Memory B cell (primary cell): ENCODE results near the gene LRRC26.

Experiments used
- ATAC-seq: fragments of 150-1000 bp; cut with Tn5 transposase; 2 replicates; pipeline ENCODE4 v1.10.0; 2021; ENCODE audit warnings: low read depth, mild to moderate bottlenecking, moderate library complexity
- DNase-seq, 2 donors: peaks; one replicate each; pipeline ENCODE4 v3.0.0; 2022; ENCODE audit warnings: low spot score in 2 of 2
- H3K27ac Mint-ChIP-seq: one replicate; pipeline ENCODE4 v1.8.0; 2022; ENCODE audit warnings: mild to moderate bottlenecking, moderate library complexity, mixed read lengths
- H3K27me3 Mint-ChIP-seq: one replicate; pipeline ENCODE4 v1.8.0; 2022; ENCODE audit warnings: mixed read lengths
- H3K36me3 Mint-ChIP-seq: one replicate; pipeline ENCODE4 v1.8.0; 2022; ENCODE audit warnings: mild to moderate bottlenecking, mixed read lengths
- H3K4me1 Mint-ChIP-seq: one replicate; pipeline ENCODE4 v1.8.0; 2022; ENCODE audit warnings: mixed read lengths
- H3K4me3 Mint-ChIP-seq: one replicate; pipeline ENCODE4 v1.8.0; 2022; ENCODE audit warnings: mild to moderate bottlenecking, moderate library complexity, mixed read lengths
- H3K9me3 Mint-ChIP-seq: one replicate; pipeline ENCODE4 v1.8.0; 2022; ENCODE audit warnings: mixed read lengths

The LRRC26 gene

DNA sequence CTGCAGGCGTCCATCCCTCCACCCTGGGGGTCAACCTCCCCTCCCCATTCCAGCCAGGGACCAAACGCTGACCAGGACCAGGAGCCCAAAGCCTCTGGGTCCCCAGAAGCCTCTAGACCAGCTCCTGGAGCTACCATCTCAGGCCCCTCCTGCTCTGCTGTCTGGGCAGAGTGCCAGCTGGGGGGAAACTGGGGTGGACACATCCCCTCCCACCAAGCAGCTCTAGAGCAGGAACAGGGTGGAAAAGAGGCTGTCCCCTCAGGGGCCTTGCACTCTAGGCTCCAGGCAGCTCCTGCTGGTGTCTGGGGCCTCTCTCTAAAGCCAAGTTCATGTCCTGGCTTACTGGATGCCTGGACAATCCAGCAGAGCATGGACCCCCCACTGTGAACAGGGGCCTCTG, 23.0 kb upstream of the LRRC26 start:
- DNase-seq (no peak), ATAC-seq (no peak)
- Mint-ChIP-seq H3K9me3 (no peaks in the 10 kb centered on the region), H3K27me3 (no peaks in the 10 kb centered on the region), H3K4me1 (peaks cover 11% of the 10 kb centered on the region), H3K4me3 (no peak overlapping the region), H3K27ac (no peak overlapping the region), H3K36me3 (peaks cover 4% of the 10 kb centered on the region)

DNA sequence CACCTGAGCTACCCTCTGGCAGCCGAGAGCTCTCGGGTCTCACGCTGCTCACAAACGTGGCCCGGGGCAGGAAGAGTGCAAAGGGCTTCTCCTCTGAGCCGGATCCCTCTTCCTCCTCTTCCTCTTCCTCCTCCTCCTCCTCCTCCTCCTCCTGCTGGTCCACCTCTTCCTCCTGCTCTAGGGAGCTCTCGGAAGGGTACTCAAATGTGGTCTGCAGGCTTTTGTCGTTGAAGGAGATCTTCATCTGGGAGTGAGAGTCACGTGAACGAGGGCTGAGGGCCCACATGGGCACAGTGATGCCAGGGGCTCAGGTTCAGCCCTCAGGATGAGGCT, 22.6 kb upstream of the LRRC26 start:
- H3K27ac Mint-ChIP-seq = no peak overlapping the region
- no peaks in the 10 kb centered on the region for H3K9me3 Mint-ChIP-seq
- ATAC-seq (no peak), DNase-seq (no peak)
- H3K27me3 Mint-ChIP-seq = no peaks in the 10 kb centered on the region
- peaks cover 12% of the 10 kb centered on the region for H3K4me1 Mint-ChIP-seq
- peaks cover 4% of the 10 kb centered on the region for H3K36me3 Mint-ChIP-seq
- H3K4me3 Mint-ChIP-seq = no peak overlapping the region

DNA sequence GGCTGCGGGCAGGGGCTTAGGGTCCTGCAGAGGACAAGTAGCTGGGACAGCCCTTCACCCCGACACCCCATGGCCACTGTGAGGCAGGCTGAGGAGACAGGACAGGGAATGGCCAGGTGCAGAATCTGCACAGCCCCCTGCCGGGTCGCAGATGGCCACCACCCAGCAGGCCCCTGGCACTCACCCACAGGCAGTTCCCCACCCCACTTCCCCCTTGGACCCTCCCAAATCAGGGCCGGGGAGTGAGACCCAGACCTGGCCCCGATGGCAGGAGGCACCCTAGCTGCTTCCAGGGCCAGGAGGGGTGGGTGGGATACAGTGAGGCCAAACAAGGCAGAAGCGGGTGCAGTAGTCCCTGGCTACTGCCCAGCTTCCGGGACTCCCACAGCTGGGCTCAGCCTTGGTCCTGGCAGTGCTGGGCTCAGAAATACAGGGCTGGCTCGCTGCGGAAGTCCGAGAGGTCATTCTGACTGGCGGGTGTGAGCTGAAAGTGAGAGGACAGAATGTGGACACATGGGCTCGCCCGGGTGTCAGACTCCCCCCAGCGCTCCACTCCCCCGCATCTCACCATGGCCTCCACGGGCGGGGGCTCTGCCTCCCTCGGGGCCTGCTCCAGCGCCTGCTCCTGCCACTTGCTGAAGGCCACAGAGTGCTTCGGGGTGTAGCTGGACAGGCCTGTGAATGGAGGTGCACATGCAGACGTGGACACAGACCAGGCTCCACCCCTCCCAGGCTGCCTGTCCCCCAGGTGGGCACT, 22.0 kb upstream of the LRRC26 start:
- Mint-ChIP-seq H3K27me3 (no peaks in the 10 kb centered on the region), H3K4me1 (peaks cover 14% of the 10 kb centered on the region), H3K9me3 (no peaks in the 10 kb centered on the region), H3K36me3 (peaks cover 4% of the 10 kb centered on the region), H3K4me3 (no peak overlapping the region), H3K27ac (no peak overlapping the region)
- DNase-seq (no peak), ATAC-seq (no peak)

DNA sequence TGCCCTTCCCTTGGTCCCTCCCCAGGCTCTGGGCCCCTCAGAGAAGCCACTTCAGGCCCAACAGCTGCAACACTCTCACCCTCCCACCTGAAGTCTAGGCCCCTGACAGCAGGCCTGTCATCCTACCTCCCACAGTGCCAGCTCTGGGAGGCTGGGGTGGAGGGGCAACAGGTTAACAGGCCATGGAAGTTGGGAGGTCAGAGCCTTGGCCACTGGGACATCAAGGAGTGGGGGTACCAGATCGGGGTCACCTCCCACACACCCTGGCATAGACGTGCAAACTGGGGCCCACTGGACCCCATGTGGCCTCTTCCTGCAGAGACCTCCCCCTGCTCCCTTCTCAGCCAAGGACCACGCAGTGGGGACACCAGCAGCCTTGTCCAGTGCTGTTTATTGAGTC, 21.4 kb upstream of the LRRC26 start:
- DNase-seq (no peak), ATAC-seq (no peak)
- peaks cover 4% of the 10 kb centered on the region for H3K36me3 Mint-ChIP-seq
- H3K9me3 Mint-ChIP-seq = no peaks in the 10 kb centered on the region
- H3K4me1 Mint-ChIP-seq = peaks cover 16% of the 10 kb centered on the region
- H3K27me3 Mint-ChIP-seq = no peaks in the 10 kb centered on the region
- H3K4me3 Mint-ChIP-seq = peak overlapping the region; percentile 47
- H3K27ac Mint-ChIP-seq = no peak overlapping the region

DNA sequence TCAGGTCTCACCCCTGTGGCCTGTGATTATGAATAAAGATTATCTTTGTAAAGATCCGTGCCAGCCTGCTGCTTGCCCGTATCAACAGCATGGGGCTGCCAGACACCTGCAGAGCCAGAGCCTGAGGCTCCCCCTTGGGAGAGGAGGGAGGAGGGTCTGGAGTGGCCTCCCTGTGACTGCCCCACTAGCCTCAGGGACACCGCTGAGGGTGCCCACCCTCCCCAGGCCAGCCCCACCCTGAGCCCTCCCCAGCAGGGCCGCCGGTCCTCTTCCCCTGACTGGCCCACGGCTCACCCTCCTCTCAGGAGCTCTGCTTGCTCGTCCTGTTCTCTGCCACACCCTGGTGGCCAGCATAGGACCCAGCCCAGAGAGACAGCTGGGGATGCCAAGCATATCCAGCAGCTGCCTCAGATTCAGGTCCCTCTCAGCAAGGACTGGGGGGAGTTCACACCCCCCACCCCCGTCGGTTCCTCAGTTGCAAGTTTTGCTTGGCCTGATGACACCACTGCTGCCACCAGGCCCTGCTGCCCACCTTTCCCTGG, 20.5 kb upstream of the LRRC26 start:
- H3K36me3 Mint-ChIP-seq = peaks cover 4% of the 10 kb centered on the region
- no peaks in the 10 kb centered on the region for H3K27me3 Mint-ChIP-seq
- peak overlapping the region; percentile 82 for H3K27ac Mint-ChIP-seq
- peak overlapping the region; percentile 47 for H3K4me3 Mint-ChIP-seq
- H3K4me1 Mint-ChIP-seq = peaks cover 16% of the 10 kb centered on the region
- DNase-seq = no peak
- H3K9me3 Mint-ChIP-seq = no peaks in the 10 kb centered on the region
- ATAC-seq = no peak

DNA sequence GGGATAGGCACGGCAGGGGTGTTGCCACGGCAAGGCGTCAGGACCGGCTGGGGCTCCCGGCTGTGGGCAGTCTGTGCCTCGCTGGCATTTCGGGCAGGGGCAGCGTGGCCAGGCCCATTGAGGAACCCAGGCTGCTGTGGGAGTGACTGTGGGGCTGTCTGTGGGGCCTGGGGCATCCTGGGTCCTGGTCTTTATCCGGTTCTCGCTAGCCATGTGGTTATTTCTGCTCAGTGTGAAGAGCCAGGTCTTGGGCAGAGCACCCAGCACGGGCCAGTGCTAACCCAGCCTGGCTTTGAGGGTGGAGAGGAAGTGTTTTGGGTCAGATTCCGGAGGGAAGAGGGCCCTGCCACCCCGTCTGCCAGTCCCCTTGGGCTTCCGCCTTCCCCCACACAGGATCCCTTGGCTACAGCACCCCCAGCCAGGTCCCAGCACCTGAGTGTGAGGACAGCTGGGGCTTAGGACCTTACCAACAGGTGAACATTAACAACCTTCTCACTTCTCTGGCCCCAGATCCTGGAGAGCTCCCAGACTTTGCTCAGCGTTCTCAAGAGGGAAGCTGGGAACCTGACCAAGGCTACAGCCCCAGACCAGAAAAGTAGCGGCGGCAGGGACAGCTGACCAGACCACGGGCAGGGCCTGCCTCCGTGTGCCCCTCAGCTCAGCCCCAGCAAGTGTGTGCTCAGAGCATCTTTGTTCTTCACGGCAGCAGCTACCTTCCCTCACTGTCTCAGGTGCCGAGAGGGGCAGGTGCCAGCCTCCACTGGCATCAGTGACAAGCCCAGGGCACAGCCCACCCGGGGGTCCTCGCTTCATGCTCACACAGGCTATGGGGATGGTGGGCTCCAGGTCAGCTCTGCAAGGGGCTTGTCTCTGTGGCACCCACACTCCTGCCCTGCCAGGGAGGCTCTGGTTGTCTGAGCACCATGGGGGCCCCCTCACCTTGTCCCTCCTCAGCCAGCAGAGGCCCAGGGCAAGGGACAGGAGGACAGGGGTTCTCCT, 19.7 kb upstream of the LRRC26 start:
- no peaks in the 10 kb centered on the region for H3K9me3 Mint-ChIP-seq
- ATAC-seq (no peak), DNase-seq (no peak)
- no peaks in the 10 kb centered on the region for H3K27me3 Mint-ChIP-seq
- peak overlapping the region; percentile 89 for H3K4me3 Mint-ChIP-seq
- peak overlapping the region; percentile 98 for H3K27ac Mint-ChIP-seq
- peaks cover 14% of the 10 kb centered on the region for H3K4me1 Mint-ChIP-seq
- H3K36me3 Mint-ChIP-seq = peaks cover 6% of the 10 kb centered on the region

DNA sequence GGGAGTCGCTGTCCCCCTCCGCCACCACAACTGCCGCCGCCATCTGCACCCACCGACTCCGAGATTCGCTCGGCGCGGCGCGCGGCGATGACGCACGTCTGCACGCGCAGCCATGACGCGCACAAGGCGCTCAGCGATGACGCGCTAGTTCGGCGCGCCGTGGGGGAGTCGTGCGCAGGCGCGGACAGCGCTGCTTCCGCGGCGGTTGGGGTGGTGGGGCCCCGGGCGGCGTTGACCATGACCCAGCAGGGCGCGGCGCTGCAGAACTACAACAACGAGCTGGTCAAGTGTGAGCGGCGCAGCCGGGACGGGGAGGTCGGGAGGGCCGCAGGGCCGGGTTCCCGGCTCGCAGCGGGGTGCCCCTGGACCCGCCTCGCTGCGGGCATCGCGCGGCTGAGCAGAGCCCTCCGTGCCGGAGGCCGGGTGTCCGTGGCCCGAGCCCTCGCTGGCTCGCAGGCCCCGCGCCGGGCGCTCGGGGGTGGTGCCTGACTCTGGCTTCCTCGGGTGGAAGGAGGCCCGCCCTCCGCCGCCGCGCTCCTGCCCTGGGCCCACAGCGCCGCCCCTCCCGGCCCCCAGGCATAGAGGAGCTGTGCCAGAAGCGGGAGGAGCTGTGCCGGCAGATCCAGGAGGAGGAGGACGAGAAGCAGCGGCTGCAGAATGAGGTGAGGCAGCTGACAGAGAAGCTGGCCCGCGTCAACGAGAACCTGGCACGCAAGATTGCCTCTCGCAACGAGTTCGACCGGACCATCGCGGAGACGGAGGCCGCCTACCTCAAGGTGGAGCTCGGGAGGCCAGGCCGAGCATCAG, 18.8 kb upstream of the LRRC26 start, which contains the start of the genes ANAPC2 and SSNA1:
TSS of gene ANAPC2 (minus strand) at position 71 of the 807 bp plus-strand sequence. CDS start at position 43, 28 bp downstream.
TSS of gene SSNA1 (plus strand) at position 187 of the 807 bp plus-strand sequence. CDS start at position 238, 51 bp downstream.
- peak within 1 kb of the TSS; percentile 95 for H3K4me3 Mint-ChIP-seq
- H3K27me3 Mint-ChIP-seq = no peaks in the 10 kb centered on the region
- peak; percentile 84 for ATAC-seq
- H3K27ac Mint-ChIP-seq = peak within 1 kb of the TSS; percentile 98
- peaks cover 12% of the 10 kb centered on the region for H3K36me3 Mint-ChIP-seq
- peak; percentile 91 to 99 for DNase-seq
- peaks cover 20% of the 10 kb centered on the region for H3K4me1 Mint-ChIP-seq
- H3K9me3 Mint-ChIP-seq = no peaks in the 10 kb centered on the region

DNA sequence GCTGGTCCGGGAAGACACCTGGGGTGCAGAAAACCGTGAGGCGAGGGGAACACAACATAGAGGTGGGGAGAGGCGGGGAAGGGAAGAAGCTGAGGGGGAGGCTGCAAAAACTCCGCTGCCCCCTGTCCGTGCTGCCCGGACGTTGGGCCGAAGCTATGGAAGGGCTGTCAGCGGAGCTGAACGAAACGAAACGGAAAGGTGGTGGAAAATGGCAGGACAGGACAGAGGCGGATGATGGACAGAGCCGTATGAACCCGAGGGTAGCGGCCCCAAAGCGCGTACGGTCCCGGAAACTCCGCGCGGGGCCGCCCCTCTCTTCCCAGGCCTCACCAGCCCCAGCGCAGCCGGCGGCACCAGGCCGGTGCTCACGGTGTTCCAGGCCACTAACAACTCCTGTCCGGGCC, 18.2 kb upstream of the LRRC26 start:
- Mint-ChIP-seq H3K27me3 (no peaks in the 10 kb centered on the region), H3K4me1 (peaks cover 20% of the 10 kb centered on the region), H3K9me3 (no peaks in the 10 kb centered on the region), H3K27ac (peak overlapping the region; percentile 98), H3K36me3 (peaks cover 17% of the 10 kb centered on the region), H3K4me3 (peak overlapping the region; percentile 95)
- DNase-seq (no peak), ATAC-seq (peak; percentile 9)

DNA sequence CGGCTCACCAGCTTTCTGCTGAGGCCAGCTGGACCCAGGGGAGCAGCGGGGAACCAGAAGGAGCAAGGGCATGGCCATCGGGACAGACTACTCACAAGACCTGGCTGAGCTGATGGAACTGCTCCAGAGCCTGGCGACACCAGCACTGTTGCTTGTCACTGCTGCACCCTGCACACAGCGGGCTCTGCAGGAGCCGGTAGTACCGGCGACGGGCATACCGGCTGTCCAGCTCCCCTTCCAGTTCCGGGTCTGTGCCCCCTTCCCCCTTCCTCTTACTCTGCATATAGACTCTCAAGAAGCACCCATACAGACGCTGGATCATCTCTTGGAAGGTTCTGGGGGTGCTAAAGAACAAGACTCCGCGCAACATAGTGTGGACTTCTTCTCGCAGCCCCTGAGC, 17.5 kb upstream of the LRRC26 start:
- H3K36me3 Mint-ChIP-seq = peaks cover 17% of the 10 kb centered on the region
- DNase-seq (no peak), ATAC-seq (no peak)
- H3K27ac Mint-ChIP-seq = peak overlapping the region; percentile 98
- peak overlapping the region; percentile 95 for H3K4me3 Mint-ChIP-seq
- H3K4me1 Mint-ChIP-seq = peaks cover 20% of the 10 kb centered on the region
- no peaks in the 10 kb centered on the region for H3K9me3 Mint-ChIP-seq
- no peaks in the 10 kb centered on the region for H3K27me3 Mint-ChIP-seq

DNA sequence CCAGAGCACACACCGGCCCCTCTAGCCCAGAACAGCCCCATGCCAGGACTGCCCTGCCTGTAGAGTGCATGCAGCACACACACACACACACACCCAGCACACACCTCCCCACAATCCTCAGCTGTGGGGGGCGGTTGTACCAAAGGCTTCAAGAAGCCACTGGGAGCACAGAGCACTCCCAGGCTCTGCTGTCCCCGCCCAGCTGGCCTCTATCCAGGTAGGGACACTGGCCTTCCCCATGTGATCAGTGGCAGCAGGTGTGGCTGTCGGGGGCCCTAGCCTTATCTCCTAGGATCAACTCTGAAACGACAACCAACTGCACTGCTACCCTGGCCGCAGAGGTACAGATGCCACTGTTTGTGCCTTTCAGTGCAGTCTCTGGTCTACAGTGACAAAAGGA, 16.5 kb upstream of the LRRC26 start:
- ATAC-seq (no peak), DNase-seq (no peak)
- Mint-ChIP-seq H3K27me3 (no peaks in the 10 kb centered on the region), H3K9me3 (no peaks in the 10 kb centered on the region), H3K27ac (no peak overlapping the region), H3K4me1 (peaks cover 20% of the 10 kb centered on the region), H3K36me3 (peaks cover 21% of the 10 kb centered on the region), H3K4me3 (peak overlapping the region; percentile 95)

DNA sequence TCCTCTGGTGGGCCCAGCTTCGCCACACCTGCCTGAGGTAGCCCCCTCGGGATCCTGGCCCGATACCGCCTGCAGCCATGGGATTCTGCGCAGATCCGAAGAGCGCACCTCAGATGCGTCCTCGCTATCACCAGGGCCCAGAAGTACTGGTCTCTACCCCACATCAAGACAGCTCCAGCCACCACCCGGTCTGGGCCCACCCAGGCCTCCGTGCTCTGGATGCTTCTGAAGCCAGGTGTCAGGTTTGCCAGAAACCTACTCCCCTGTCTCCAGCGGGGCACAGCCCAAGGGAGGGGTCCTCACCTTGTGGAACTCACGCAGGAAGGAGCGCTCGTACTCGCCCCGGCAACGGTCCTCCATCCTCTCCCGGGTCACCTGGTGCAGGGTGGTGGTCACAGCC, 16.1 kb upstream of the LRRC26 start:
- Mint-ChIP-seq H3K4me1 (peaks cover 20% of the 10 kb centered on the region), H3K9me3 (no peaks in the 10 kb centered on the region), H3K4me3 (no peak overlapping the region), H3K27ac (no peak overlapping the region), H3K27me3 (no peaks in the 10 kb centered on the region), H3K36me3 (peaks cover 20% of the 10 kb centered on the region)
- DNase-seq (no peak), ATAC-seq (no peak)

DNA sequence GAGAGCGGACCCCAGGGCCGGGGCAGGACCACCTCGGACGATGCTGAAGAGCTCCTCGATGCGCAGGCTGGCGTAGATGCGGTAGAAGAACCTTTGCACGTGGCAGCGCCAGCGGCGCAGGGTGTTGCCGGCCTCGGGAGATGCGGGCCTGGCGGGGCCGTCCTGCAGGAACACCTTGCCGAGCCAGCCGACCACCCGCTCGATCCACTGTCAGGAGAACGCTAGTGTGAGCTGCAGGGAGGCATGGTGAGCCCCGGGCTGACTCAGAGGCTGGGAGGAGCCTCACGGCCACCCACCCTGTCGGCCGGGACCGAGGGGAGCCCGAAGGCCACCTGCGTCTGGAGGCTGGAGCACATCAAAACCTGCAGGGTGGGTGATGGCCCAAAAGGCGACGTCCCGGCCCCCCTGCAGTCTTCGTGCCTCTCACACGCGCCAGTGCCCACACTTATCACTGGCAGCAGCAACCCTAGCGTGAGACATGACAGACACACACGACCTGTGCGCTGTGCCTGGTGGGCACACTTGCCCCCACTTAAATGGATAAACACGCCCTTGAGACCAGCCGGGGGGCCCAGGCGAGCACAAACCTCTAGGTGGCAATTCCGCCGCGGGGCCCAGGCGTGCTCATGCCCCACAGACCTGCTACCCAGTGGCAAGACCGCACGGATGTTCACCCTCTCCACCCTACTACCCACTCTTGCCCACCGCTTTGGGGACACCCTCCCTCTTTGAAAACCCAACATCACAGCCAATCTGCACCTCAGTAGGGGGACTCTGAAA, 15.2 kb upstream of the LRRC26 start:
- Mint-ChIP-seq H3K4me1 (peaks cover 20% of the 10 kb centered on the region), H3K27me3 (no peaks in the 10 kb centered on the region), H3K27ac (no peak overlapping the region), H3K4me3 (no peak overlapping the region), H3K9me3 (no peaks in the 10 kb centered on the region), H3K36me3 (peaks cover 17% of the 10 kb centered on the region)
- ATAC-seq (no peak), DNase-seq (no peak)
